Panc1 (cell line): ENCODE measurements around the gene MAIP1.

Experiments used
- CTCF ChIP-seq: fragments of 450-650 bp; IDR thresholded peaks from 2 replicates; pipeline ENCODE4 v1.5.1; 2017; ENCODE audit warnings: mild to moderate bottlenecking
- REST ChIP-seq, 2 experiments: IDR thresholded peaks; 2 replicates each; pipeline ENCODE4 v1.6.1; 2011 to 2012; ENCODE audit warnings: low read depth in 2 of 2, control low read depth in 1 of 2, low read length in 1 of 2, mild to moderate bottlenecking in 1 of 2, moderate library complexity in 1 of 2; ENCODE audit not compliant: insufficient read depth in 1 of 2

- TF ChIP-seq CTCF: no peak
- TF ChIP-seq REST (IDR thresholded peaks at IDR 0.05; ENCODE audit: insufficient read depth in 1 of 2, low read depth in 2 of 2, low read length in 1 of 2): peak in 1 of 2 experiments; percentile 51; a peak in 2 of 4 replicates
Observed at GRCh38 chr2:199955339-199956061, at the start of gene MAIP1, which contains the start of gene TYW5.
